Neural progenitor cell (in vitro differentiated cells): Measurements from ENCODE around the gene DIS3L2. TPM values are rescaled to one million over a fixed set of nuclear protein-coding genes. Genes with fewer than 3 reads are reported as not detected.

ENCODE experiments used
- DNase-seq: peaks from one replicate; pipeline ENCODE4 v3.0.0-alpha.2; 2016; ENCODE audit warnings: low spot score
- H2AFZ ChIP-seq: fragments of 200-600 bp; sonication (generic); replicated peaks from 2 replicates; pipeline ENCODE4 v1.6.1; 2016; ENCODE audit warnings: antibody characterized with exemption
- H3F3A ChIP-seq: fragments of 200-600 bp; sonication (generic); 2 replicates; pipeline ENCODE4 v1.6.1; 2016; ENCODE audit warnings: antibody characterized with exemption, low read depth
- H3K27ac ChIP-seq: fragments of 200-600 bp; sonication (generic); 2 replicates; pipeline ENCODE4 v1.5.1; 2016; ENCODE audit warnings: mild to moderate bottlenecking
- H3K27me3 ChIP-seq: fragments of 200-600 bp; sonication (generic); 2 replicates; pipeline ENCODE4 v1.6.1; 2016; ENCODE audit warnings: mild to moderate bottlenecking, moderate library complexity
- H3K36me3 ChIP-seq: fragments of 200-600 bp; sonication (generic); 2 replicates; pipeline ENCODE4 v1.5.1; 2016
- H3K4me1 ChIP-seq: fragments of 200-600 bp; sonication (generic); 2 replicates; pipeline ENCODE4 v1.6.1; 2016; ENCODE audit warnings: mixed run types
- H3K4me2 ChIP-seq: fragments of 200-600 bp; sonication (generic); 2 replicates; pipeline ENCODE4 v1.6.1; 2016
- H3K4me3 ChIP-seq: fragments of 200-600 bp; sonication (generic); 2 replicates; pipeline ENCODE4 v1.5.1; 2016
- H3K79me2 ChIP-seq: fragments of 200-600 bp; sonication (generic); 2 replicates; pipeline ENCODE4 v1.6.1; 2016; ENCODE audit warnings: low read depth
- H3K9ac ChIP-seq: fragments of 200-600 bp; sonication (generic); 2 replicates; pipeline ENCODE4 v1.6.1; 2016
- H3K9me3 ChIP-seq: fragments of 200-600 bp; sonication (generic); 2 replicates; pipeline ENCODE4 v1.5.1; 2016; ENCODE audit warnings: low read depth
- H4K20me1 ChIP-seq: fragments of 200-600 bp; sonication (generic); 2 replicates; pipeline ENCODE4 v1.6.1; 2016; ENCODE audit warnings: low read depth
- H3K27ac Mint-ChIP-seq: 3 replicates; pipeline ENCODE4 v1.8.0; 2021; ENCODE audit warnings: mixed read lengths
- H3K27me3 Mint-ChIP-seq: 2 replicates; pipeline ENCODE4 v1.8.0; 2022; ENCODE audit warnings: low read depth, mild to moderate bottlenecking, inconsistent platforms, moderate library complexity, mixed read lengths; ENCODE audit not compliant: insufficient read depth
- H3K36me3 Mint-ChIP-seq: 3 replicates; pipeline ENCODE4 v1.8.0; 2021; ENCODE audit warnings: mixed read lengths
- H3K4me1 Mint-ChIP-seq: 3 replicates; pipeline ENCODE4 v1.8.0; 2021; ENCODE audit warnings: mixed read lengths
- H3K4me3 Mint-ChIP-seq: 3 replicates; pipeline ENCODE4 v1.8.0; 2021; ENCODE audit warnings: mild to moderate bottlenecking, moderate library complexity, mixed read lengths
- H3K9me3 Mint-ChIP-seq: 3 replicates; pipeline ENCODE4 v1.8.0; 2020; ENCODE audit warnings: mixed read lengths
- EZH2 ChIP-seq: fragments of 200-600 bp; sonication (generic); IDR thresholded peaks from 2 replicates; pipeline ENCODE4 v1.6.1; 2017; ENCODE audit warnings: antibody characterized with exemption, mild to moderate bottlenecking, moderate library complexity
- EZH2phosphoT487 ChIP-seq: fragments of 200-600 bp; sonication (generic); IDR thresholded peaks from 2 replicates; pipeline ENCODE4 v1.6.1; 2017; ENCODE audit warnings: antibody characterized with exemption
- total RNA-seq: library from RNA; depleted of rRNA; stranded (reverse); fragments of >200 nt; gene quantifications from 2 replicates; pipeline ENCODE4 v1.2.3, GENCODE V29; 2015; ENCODE audit warnings: low replicate concordance
- TF ChIP-seq, protein P1 (sequence below): fragments of 200-600 bp; sonication (generic); IDR thresholded peaks from 2 replicates; pipeline ENCODE4 v1.5.1; 2017; ENCODE audit warnings: antibody characterized with exemption, mild to moderate bottlenecking

The DIS3L2 gene
- total RNA-seq, 1 donor from 2014 or later, result 23.2 TPM

DNA sequence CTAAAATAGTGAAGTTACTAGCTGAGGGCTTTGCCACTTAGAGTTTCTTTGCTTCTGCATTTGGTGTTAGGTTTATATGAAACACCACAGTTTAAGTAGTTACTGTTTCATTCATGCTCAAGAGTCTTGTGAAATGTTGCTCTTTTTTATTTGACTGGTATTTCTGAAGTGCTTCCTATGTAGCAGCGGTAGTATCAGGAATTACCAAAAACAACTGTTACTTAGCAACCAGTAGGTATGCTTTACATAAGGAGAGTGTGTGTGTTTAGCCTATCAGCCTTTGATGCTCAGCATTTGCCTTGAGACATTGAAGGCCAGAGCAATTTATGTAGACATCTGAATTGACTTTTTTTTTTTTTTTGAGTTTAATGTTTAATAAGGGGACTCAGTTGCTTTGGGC is 3.6 kb downstream of the DIS3L2 start:
- peaks cover 67% of the 10 kb centered on the region for H3K79me2 ChIP-seq
- no peak overlapping the region for H3K27ac ChIP-seq
- Mint-ChIP-seq H3K27me3 (peaks cover 5% of the 10 kb centered on the region), H3K4me3 (no peak overlapping the region), H3K4me1 (peaks cover 27% of the 10 kb centered on the region), H3K36me3 (peaks cover 12% of the 10 kb centered on the region), H3K9me3 (peaks cover 15% of the 10 kb centered on the region), H3K27ac (no peak overlapping the region)
- H3K9me3 ChIP-seq, result no peaks in the 10 kb centered on the region
- DNase-seq, result no peak
- H2AFZ ChIP-seq, result no peak overlapping the region
- no peak overlapping the region for H3K9ac ChIP-seq
- H3K36me3 ChIP-seq, result no peaks in the 10 kb centered on the region
- H3F3A ChIP-seq, result peaks cover 9% of the 10 kb centered on the region
- H4K20me1 ChIP-seq, result no peaks in the 10 kb centered on the region
- no peak overlapping the region for H3K4me2 ChIP-seq
- H3K4me1 ChIP-seq, result peaks cover 5% of the 10 kb centered on the region
- no peaks in the 10 kb centered on the region for H3K27me3 ChIP-seq
- TF ChIP-seq, protein P1, sequence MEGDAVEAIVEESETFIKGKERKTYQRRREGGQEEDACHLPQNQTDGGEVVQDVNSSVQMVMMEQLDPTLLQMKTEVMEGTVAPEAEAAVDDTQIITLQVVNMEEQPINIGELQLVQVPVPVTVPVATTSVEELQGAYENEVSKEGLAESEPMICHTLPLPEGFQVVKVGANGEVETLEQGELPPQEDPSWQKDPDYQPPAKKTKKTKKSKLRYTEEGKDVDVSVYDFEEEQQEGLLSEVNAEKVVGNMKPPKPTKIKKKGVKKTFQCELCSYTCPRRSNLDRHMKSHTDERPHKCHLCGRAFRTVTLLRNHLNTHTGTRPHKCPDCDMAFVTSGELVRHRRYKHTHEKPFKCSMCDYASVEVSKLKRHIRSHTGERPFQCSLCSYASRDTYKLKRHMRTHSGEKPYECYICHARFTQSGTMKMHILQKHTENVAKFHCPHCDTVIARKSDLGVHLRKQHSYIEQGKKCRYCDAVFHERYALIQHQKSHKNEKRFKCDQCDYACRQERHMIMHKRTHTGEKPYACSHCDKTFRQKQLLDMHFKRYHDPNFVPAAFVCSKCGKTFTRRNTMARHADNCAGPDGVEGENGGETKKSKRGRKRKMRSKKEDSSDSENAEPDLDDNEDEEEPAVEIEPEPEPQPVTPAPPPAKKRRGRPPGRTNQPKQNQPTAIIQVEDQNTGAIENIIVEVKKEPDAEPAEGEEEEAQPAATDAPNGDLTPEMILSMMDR, result no peak
- TF ChIP-seq EZH2phosphoT487 (no peak), EZH2 (no peak)
- no peak overlapping the region for H3K4me3 ChIP-seq

DNA sequence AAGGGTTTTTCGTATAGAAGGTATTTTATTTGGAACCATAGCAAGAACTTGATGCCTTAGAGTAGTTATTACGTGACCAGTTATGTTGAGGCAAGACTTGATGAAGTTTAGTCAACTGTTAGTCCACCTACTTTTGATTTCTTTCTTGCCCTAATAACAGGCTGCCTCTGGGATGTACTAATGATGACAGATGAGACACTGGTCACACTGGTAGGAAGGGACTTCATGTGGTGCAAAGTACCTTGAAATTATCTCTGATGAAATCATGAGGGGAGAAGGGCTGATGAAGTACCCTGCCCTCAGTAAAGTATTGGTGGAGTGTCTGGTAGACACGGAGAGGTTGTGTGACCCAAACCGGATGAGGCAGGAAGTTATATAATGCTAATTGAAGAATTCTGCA is 5.4 kb downstream of the DIS3L2 start:
- Histone ChIP-seq H3F3A (peaks cover 3% of the 10 kb centered on the region), H3K9me3 (no peaks in the 10 kb centered on the region), H3K27ac (no peak overlapping the region), H3K79me2 (peaks cover 73% of the 10 kb centered on the region), H3K4me3 (no peak overlapping the region), H3K4me2 (no peak overlapping the region), H3K9ac (no peak overlapping the region), H3K36me3 (no peaks in the 10 kb centered on the region), H2AFZ (no peak overlapping the region), H3K4me1 (no peaks in the 10 kb centered on the region), H4K20me1 (no peaks in the 10 kb centered on the region), H3K27me3 (no peaks in the 10 kb centered on the region)
- H3K4me3 Mint-ChIP-seq, result no peak overlapping the region
- no peak for DNase-seq
- H3K27me3 Mint-ChIP-seq, result peaks cover 2% of the 10 kb centered on the region
- H3K36me3 Mint-ChIP-seq, result peaks cover 10% of the 10 kb centered on the region
- TF ChIP-seq, protein P1, result no peak
- TF ChIP-seq EZH2phosphoT487 (no peak), EZH2 (no peak)
- peaks cover 22% of the 10 kb centered on the region for H3K4me1 Mint-ChIP-seq
- H3K9me3 Mint-ChIP-seq, result peaks cover 18% of the 10 kb centered on the region
- H3K27ac Mint-ChIP-seq, result no peak overlapping the region

DNA sequence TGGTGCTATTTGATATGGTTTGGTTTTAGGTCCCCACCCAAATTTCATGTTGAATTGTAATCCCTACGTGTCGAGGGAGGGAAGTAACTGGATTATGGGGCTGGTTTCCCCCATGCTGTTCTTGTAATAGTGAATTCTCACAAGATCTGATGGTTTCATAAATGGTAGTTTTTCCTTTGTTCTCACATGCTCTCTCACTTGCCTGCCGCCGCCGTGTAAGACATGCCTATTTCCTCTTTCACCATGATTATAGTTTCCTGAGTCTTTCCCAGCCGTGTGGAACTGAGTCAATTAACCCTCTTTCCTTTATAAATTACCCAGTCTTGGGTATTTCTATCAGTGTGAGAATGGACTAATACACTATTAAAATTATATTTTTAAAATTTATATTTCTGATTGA is 7.3 kb downstream of the DIS3L2 start:
- H2AFZ ChIP-seq, result no peak overlapping the region
- Mint-ChIP-seq H3K36me3 (peaks cover 8% of the 10 kb centered on the region), H3K4me1 (peaks cover 11% of the 10 kb centered on the region), H3K4me3 (no peak overlapping the region), H3K27me3 (no peaks in the 10 kb centered on the region), H3K9me3 (peaks cover 18% of the 10 kb centered on the region), H3K27ac (no peak overlapping the region)
- no peak overlapping the region for H3K4me3 ChIP-seq
- no peak overlapping the region for H3K9ac ChIP-seq
- H3K4me2 ChIP-seq, result no peak overlapping the region
- peaks cover 54% of the 10 kb centered on the region for H3K79me2 ChIP-seq
- H3K36me3 ChIP-seq, result no peaks in the 10 kb centered on the region
- no peak overlapping the region for H3K27ac ChIP-seq
- H3K27me3 ChIP-seq, result no peaks in the 10 kb centered on the region
- no peaks in the 10 kb centered on the region for H3K9me3 ChIP-seq
- no peaks in the 10 kb centered on the region for H3K4me1 ChIP-seq
- no peaks in the 10 kb centered on the region for H4K20me1 ChIP-seq
- no peak for TF ChIP-seq EZH2phosphoT487
- DNase-seq, result no peak
- no peaks in the 10 kb centered on the region for H3F3A ChIP-seq

DNA sequence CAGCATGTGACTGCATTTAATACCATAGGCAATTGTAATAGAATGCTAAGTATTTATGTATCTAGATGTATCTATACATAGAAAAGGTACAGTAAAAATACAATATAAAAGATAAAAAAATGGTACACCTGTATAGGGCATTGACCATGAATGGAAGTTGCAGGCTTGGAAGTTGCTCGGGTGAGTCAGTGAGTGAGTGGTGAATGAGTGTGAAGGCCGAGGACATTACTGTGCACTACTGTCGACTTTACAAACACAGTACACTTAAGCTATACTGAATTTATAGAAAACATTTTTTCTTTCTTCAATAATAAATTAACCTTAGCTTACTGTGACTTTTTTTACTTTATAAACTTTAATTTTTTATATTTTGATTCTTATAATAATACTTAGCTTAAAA is 8.9 kb downstream of the DIS3L2 start:
- H3K36me3 ChIP-seq, result no peaks in the 10 kb centered on the region
- TF ChIP-seq EZH2phosphoT487 (no peak), EZH2 (no peak)
- TF ChIP-seq, protein P1, result no peak
- no peak overlapping the region for H3K4me3 ChIP-seq
- H3K9me3 ChIP-seq, result no peaks in the 10 kb centered on the region
- no peak overlapping the region for H3K27ac ChIP-seq
- Mint-ChIP-seq H3K9me3 (peaks cover 18% of the 10 kb centered on the region), H3K4me1 (no peaks in the 10 kb centered on the region), H3K27me3 (no peaks in the 10 kb centered on the region), H3K36me3 (peaks cover 8% of the 10 kb centered on the region), H3K4me3 (no peak overlapping the region), H3K27ac (no peak overlapping the region)
- H3K4me2 ChIP-seq, result no peak overlapping the region
- H4K20me1 ChIP-seq, result no peaks in the 10 kb centered on the region
- H2AFZ ChIP-seq, result no peak overlapping the region
- no peaks in the 10 kb centered on the region for H3K27me3 ChIP-seq
- H3K4me1 ChIP-seq, result no peaks in the 10 kb centered on the region
- H3K9ac ChIP-seq, result no peak overlapping the region
- peaks cover 37% of the 10 kb centered on the region for H3K79me2 ChIP-seq
- no peak for DNase-seq
- no peaks in the 10 kb centered on the region for H3F3A ChIP-seq
